Measurements from ENCODE around the gene VGLL4.
A peak's percentile ranks its signal among the peaks of the same experiment; 100 is the strongest.
"Not testable (repeated sequence)": the region's sequence is repeated elsewhere in the genome, so short reads cannot be mapped to it uniquely, and the experiment has no call there.

The VGLL4 gene

GRCh38 chr3:11606090-11606784 is 37.5 kb downstream of the VGLL4 start:
- no peak for DNase-seq (ENCODE audit: low spot score)

- DNase-seq (ENCODE audit: low spot score), result no peak
Measured at GRCh38 chr3:11605398-11605797, 38.3 kb downstream of the VGLL4 start.

- DNase-seq (ENCODE audit: low spot score), result peak; percentile 78
Measured at GRCh38 chr3:11604139-11604892, 39.4 kb downstream of the VGLL4 start.

DNA sequence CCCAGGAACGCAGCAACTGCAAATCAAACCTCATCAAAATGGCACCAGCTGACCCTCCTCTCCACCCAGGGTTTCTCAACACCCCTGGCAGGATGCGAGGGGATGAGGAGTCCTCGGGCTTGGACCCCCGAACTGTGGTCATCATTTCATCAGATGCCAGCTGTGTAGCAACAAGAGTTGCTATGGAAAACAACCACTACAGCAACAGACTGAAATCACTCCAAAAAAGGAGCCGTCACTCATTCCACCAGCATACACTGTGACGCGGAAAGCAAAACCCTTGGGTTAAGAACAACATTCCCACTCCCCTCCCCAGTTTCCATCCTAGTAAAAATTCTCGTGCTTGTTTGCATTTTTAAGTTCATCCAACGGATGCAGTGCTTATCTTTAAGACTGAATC is 40.1 kb downstream of the VGLL4 start:
- peak; percentile 85 for DNase-seq (ENCODE audit: low spot score)

DNA sequence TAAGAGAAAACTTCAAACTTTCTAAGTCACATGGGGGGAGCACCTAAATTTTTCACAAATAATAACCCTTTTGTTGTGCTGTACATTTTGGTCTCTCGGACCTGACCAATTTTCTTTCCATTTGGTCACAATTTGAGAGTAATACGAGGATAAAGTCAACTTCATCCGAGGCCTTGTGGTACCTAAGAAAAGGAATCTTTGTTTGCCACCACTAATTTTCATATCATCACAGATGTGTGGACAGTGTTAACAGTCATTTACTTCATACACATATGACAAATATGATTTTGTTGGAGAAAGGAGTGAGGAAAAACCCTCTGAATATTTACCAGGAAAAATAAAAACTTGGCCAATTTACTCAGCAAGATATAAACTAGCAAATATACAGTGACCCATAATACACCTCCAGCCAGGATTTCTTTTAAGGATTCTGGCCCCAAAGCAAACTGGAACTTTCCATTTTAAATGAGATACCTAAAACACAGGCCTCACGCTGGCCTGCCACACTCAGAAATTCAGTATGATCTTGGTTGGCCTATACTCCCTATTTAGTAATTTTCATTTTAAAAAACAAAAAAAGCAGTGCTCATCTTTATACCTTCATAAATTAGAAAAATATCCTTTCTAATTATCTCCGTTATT is 40.7 kb downstream of the VGLL4 start:
- DNase-seq (ENCODE audit: low spot score), result no peak

- no peak for DNase-seq (ENCODE audit: low spot score)
Measured at GRCh38 chr3:11602239-11602840, 41.4 kb downstream of the VGLL4 start.

GRCh38 chr3:11601446-11602238 is 42.1 kb downstream of the VGLL4 start:
- no peak for DNase-seq (ENCODE audit: low spot score)

DNA sequence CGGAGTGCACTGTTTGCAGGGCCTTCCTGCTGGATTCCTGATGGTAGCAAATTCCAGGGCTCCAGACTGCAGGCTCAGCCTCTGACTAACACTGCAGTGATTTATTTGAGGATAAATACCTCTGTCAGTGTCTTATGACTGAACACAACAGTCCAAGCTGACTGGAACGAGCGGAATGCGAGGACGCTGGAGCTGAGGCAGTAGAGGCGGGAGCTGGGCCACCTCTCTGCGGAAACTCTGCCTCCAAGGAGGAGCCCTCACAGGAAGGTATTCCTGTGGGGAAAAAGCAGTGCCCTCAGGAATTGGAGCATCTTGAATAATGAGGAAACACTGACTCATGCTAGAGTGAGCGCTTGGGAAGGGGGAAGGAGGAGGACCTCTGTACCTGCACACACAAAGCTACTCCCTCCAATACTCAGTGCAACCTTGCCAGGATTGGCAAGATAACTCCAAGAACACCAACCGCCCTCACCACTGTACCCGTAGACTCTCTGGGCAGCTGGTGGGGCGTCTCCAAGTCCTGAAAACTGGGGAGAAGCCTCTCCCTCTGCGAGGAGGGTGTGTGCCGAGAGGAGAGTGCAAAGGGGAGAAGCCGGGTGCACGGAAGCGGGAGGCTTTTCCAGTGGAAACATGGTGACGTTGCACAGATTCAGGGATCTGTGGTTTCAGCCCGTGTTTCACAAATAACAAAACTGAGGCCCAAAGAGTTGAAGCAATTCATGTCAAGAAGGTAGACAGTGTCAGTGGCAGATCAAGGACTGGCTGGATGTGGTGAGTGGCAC is 43.0 kb downstream of the VGLL4 start:
- DNase-seq (ENCODE audit: low spot score), result peak; percentile 88

- DNase-seq (ENCODE audit: low spot score), result no peak
Measured at GRCh38 chr3:11596387-11596786, 47.3 kb downstream of the VGLL4 start.

GRCh38 chr3:11595024-11595423 is 48.7 kb downstream of the VGLL4 start:
- DNase-seq (ENCODE audit: low spot score), result not testable (repeated sequence)

- no peak for DNase-seq (ENCODE audit: low spot score)
Measured at GRCh38 chr3:11593318-11594034, 50.2 kb downstream of the VGLL4 start.

DNA sequence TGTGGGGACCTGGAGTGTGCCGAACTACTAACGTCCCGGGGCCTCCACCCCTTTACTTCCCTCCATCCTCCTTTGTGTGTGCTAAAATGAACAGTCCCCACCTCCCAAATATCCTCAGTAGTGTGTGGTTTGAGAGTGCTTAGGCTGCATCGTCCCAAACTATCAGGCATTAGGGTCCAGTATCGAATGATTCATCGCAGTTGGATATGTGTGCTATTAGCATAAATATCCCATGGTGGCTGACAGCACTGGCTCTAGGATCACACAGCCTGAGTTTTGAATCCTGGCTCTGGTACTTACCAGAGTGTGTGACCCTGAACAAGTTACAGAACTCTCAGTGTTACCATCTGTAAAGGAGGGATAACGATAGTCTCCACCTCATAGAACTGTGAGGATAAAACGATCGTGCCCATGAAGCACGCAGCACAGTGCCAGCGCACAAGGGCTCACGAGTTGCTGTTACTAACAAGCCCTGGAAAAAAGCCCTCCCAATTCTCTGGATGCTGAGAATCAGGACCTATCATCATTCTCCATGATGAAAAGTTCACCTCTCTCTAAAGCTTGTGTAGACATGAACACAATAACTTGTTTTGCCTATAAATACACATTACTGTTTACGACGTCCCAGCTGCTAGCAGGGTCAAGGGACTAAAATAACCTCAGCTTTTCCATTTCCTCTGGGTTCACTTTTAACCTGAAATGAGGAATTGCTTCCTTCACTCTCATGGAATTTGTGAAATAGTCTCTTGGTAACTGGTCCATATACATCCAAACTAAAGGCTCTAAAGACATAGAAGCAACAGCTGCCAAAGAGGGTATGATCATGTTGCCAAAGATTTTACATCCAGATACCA is 51.0 kb downstream of the VGLL4 start:
- peak; percentile 53 for DNase-seq (ENCODE audit: low spot score)

DNA sequence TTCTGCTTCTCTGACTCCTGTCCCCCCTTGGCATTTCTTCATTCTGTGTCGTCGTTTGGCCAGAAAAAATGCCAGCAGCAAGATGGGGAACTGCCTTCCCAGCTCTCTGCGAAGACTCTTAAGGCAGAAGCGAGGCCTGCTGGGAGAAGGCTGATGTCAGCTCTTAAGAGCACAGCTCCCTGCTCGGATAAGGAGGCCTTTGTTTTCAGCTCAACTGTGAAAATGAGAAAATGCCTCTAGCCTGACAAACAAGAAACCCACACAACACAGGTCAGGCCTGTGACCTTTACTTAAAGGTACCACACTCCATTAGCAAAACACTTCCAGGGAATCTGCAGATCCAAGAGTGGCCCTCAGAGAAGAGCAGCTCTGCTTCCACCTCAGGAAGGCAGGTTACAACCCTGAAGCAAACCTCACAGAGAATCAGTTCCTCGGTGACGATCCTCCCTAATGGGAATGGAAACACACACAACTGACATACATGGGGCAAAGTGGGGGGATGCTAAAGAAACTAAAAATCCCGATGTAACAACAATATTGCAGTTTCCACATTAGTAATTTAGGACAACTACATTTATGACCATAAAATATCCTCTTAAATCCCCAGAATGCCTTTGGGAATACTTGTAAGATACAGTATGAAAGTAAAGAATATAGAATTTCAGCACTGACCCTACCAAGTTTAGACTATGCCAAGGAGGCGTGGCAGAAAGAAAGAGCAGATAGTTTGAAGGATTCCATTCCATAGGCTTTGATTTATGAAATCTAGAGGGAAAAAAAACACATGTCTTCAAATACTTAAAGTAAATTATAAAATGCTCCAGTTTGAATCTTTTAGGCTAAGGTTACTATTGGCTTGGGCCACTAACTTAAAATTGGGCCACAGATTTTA is 52.1 kb downstream of the VGLL4 start:
- DNase-seq (ENCODE audit: low spot score), result no peak

- peak; percentile 57 for DNase-seq (ENCODE audit: low spot score)
Measured at GRCh38 chr3:11591002-11591355, 52.7 kb downstream of the VGLL4 start.

GRCh38 chr3:11589706-11590105 is 54.0 kb downstream of the VGLL4 start:
- no peak for DNase-seq (ENCODE audit: low spot score)

GRCh38 chr3:11588755-11589154 is 55.0 kb downstream of the VGLL4 start:
- DNase-seq (ENCODE audit: low spot score), result no peak

GRCh38 chr3:11588338-11588737 is 55.4 kb downstream of the VGLL4 start:
- DNase-seq (ENCODE audit: low spot score), result no peak

- no peak for DNase-seq (ENCODE audit: low spot score)
Measured at GRCh38 chr3:11587766-11588165, 55.9 kb downstream of the VGLL4 start.

DNA sequence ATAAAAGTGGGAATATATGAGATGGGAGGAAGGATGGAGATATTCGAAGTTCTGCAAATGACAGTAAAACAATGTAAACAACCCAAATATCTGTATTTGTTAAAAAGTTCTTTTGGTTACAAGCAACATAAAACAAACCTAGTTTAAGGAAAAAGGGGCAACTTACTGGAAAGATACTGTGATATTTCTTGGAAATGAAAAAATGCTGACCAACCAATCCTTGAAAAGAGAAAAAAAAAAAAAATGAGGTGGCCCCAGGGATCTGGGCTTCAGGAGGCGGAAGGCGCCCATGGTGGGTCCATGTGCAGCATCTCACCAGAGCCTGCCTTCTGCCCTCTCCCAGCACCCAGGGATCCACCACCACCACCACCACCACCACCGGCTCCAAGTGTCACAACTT is 59.1 kb downstream of the VGLL4 start:
- no peak for DNase-seq (ENCODE audit: low spot score)

Measured in hepatic stellate cell (primary cell).